NCI-H2196 (cell line): ENCODE measurements around the gene RPS23.
A peak's percentile ranks its signal among the peaks of the same experiment; 100 is the strongest.

Source experiments
- DNase-seq: peaks from one replicate; lab custom pipeline; 2025; ENCODE audit not compliant: unreplicated experiment; lab: John Stamatoyannopoulos, UW

RPS23 gene

DNA sequence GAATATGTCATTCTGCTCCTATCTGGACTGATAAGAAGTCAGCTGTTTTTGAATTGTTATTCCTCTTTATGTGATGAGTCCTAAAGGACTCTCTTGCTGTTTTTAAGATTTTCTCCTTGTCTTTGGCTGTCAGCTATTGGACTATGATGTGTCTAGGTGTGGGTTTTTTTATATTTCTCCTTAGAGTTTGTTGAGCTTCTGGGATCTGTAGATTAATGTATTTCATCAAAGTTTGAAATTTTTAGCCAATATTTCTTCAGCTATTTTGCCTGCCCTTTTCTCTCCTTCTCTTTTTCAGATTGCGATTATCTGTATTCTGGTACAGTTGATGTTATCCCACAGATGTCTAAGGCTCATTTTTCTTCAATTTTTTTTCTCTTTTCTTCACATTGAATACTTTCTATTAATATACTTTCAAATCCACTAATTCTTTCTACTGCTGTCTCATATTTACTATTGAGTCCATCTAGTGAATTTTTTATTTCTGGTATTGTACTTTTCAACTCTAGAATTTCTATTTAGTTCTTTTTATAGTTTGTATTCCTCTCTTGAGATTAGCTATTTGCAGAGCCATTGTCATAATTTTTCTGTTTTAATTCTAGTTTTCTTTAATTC, 31.1 kb downstream of the RPS23 start:
- no peak for DNase-seq

DNA sequence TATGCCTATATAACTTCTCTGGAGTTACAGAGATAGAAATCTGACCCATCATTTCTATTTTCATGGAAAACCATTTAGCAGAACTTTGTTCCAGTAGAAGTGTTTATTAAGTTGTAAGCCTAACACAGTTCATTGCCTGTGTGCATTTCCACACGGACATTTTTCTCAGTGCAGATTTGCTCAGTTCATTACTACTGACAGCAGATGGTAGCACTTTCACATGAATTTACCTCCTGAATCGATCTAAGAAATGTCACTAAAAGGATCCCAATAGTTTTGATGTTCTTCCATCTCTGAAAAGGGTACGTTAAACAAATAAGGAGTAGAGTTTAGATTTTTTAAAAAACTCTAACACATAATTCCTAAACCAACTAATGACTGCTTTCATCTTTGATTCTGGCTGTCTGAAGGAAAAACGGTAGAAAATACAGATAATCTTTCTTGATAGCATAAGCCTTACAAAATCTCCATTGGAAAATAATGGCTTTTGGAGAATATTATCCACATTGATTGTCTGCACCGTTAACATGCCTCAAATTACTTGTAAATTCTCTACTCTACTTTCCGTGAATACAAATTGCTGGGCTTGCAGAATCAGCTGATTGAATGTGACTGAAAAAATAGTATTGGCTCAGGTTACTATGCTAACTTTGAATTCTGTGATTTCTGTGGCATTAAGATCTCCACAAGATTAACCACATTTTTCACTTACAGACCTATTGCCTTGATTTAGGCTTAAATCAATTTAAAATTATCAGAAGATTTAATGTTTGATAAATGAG, 33.1 kb downstream of the RPS23 start:
- no peak for DNase-seq

DNA sequence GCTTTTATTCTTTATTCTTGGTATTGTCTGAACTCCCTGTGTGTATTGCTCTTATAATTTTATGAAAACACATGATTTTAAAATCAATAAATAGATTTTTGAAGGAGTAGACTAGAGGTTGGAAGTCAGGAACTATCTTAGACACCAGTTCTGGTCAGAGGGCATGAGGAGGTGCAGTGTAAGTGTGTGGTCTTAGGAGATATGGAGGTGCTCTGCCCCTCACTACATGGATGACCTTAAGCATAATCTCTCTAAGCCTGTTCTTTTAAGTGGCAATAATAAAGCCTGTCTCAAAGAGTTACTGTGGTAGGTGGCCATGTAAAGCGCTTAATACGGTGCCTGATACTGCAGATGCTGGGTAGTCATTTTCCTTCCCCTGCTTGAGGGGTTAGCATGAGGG, 34.0 kb downstream of the RPS23 start:
- no peak for DNase-seq

- no peak for DNase-seq
These were observed 43.3 kb downstream of the RPS23 start for GRCh38 chr5:82234885-82235284.

DNA sequence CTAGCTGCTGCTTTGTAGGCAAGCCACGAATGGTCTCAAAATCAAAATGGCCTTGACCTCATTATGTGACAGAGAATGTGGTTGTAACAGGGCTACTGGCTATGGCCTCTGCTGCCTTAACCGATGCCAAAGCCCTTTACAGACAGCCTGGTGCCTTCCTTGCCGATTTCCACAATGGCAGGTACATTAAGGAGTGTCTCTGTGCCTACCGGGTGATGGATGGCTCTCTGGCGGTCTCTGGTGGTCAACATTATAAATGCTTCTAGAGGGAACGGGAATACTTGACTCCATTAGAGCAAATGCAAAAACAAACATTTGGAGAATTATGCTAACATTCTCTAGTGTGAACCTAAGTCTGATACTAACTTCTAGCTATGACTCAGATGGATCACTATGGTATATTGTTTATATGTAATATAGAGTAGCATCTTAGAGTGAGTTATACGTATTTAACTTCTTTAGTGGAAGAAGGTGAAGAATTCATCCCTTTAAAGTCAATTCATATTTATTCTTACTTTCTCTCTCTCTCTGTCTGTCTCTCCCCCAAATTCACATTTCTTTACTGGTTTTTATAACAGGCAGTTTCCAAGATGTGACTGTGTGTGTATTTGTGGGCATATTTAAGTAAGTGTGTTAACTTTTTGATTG, 52.5 kb downstream of the RPS23 start:
- DNase-seq, result peak; percentile 36
